ACC112 (cell line): ENCODE measurements around the gene NCOA7.
"Not testable (repeated sequence)": the region's sequence is repeated elsewhere in the genome, so short reads cannot be mapped to it uniquely, and the experiment has no call there.

Experiments
- H2AFZ ChIP-seq: fragments of 200-600 bp; sonication (generic); one replicate; pipeline ENCODE4 v1.6.0; 2017; ENCODE audit warnings: antibody characterized with exemption, low read length; ENCODE audit not compliant: unreplicated experiment
- H3K27ac ChIP-seq: fragments of 200-600 bp; sonication (generic); 2 replicates; pipeline ENCODE4 v1.5.1; 2014; ENCODE audit warnings: low read depth, mild to moderate bottlenecking, antibody characterized with exemption, low read length, moderate library complexity
- H3K27me3 ChIP-seq: fragments of 200-600 bp; sonication (generic); 2 replicates; pipeline ENCODE4 v1.6.1; 2014; ENCODE audit warnings: mild to moderate bottlenecking, antibody characterized with exemption, low read length, moderate library complexity, mixed read lengths; ENCODE audit not compliant: insufficient read depth
- H3K36me3 ChIP-seq: fragments of 200-600 bp; sonication (generic); 2 replicates; pipeline ENCODE4 v1.6.1; 2016; ENCODE audit warnings: mild to moderate bottlenecking, antibody characterized with exemption, low read length, moderate library complexity, mixed read lengths; ENCODE audit not compliant: insufficient read depth
- H3K4me1 ChIP-seq: fragments of 200-600 bp; sonication (generic); one replicate; pipeline ENCODE4 v1.6.1; 2016; ENCODE audit warnings: low read length, mixed read lengths; ENCODE audit not compliant: insufficient read depth, unreplicated experiment, control insufficient read depth
- H3K4me3 ChIP-seq: fragments of 200-600 bp; sonication (generic); 2 replicates; pipeline ENCODE4 v1.5.1; 2014; ENCODE audit warnings: mild to moderate bottlenecking, low read depth, low read length
- H3K79me2 ChIP-seq: fragments of 200-600 bp; sonication (generic); one replicate; pipeline ENCODE4 v1.6.0; 2016; ENCODE audit warnings: low read length; ENCODE audit not compliant: control insufficient read depth, unreplicated experiment, insufficient read depth

The NCOA7 gene

GRCh38 chr6:125839879-125840278 is 49.1 kb downstream of the NCOA7 start:
- H3K4me1 ChIP-seq = peaks cover 32% of the 10 kb centered on the region
- H3K79me2 ChIP-seq = peaks cover 25% of the 10 kb centered on the region

DNA sequence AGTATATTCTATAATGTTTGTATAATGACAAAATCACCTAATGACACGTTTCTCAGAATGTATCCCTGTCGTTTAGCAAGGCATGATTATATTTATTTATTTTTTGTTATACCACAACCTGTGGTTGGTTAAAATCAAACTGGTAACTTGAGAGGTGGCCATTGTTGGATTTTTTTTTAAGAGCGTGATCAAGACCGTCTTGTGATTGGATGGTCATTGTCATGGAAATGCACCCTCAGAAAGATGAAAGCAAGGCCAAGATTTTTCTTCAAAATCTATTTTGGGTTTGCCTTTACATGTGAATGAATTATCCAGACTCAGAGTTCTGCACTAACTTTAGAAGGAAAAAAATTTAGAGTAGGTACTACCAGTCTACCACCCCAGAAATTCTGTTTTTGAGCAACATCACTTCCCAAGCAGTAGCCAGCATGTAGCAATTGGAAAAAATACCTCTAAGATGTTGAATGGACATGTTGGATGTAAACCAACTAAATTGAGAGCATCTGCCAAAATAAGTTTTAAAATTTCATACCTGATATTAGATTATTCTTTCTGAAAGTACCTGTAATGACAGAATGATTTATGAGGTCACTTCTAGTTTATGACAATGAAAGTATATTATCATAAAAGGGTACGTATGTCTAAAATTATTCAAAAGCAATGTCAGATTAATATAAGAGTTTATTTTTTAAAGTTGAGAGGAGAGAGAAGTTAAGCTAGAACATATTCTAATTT is 50.8 kb downstream of the NCOA7 start:
- Histone ChIP-seq H2AFZ (no peak overlapping the region), H3K27me3 (no peaks in the 10 kb centered on the region), H3K4me1 (peaks cover 33% of the 10 kb centered on the region), H3K4me3 (no peak overlapping the region), H3K27ac (no peak overlapping the region), H3K79me2 (peaks cover 28% of the 10 kb centered on the region), H3K36me3 (no peaks in the 10 kb centered on the region)

More at GRCh38 chr6:125839879-125840278, 49.1 kb downstream of the NCOA7 start:
- Histone ChIP-seq H3K4me3 (no peak overlapping the region), H2AFZ (no peak overlapping the region), H3K36me3 (no peaks in the 10 kb centered on the region), H3K27me3 (no peaks in the 10 kb centered on the region), H3K27ac (no peak overlapping the region)

DNA sequence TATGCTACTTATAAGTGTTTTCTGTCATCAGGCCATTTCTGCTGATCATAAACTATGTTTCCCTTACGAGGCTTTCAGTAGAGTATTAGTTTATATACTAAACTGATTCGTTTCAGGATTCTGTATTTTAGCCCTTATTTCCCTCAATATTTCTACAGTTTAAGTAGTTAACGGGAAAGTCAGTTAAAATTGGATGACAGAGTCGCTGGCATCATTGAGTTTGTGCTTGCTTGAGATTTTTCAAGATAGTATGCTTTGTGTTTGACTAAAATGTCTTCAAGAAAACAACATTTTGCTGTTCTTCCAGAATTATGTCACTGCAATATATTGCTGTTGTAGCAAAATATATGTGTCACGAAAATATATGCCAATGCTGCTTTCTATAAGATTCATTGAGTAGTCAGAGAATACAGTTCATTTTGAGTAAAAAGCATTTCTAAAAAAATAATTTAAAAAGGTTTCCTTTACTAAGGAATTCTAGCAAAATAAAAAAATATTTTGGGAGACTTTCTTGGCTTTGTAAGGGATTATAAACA is 51.4 kb downstream of the NCOA7 start:
- no peaks in the 10 kb centered on the region for H3K27me3 ChIP-seq
- H3K27ac ChIP-seq = no peak overlapping the region
- no peak overlapping the region for H3K4me3 ChIP-seq
- peaks cover 31% of the 10 kb centered on the region for H3K79me2 ChIP-seq
- no peaks in the 10 kb centered on the region for H3K36me3 ChIP-seq
- no peak overlapping the region for H2AFZ ChIP-seq
- H3K4me1 ChIP-seq = peaks cover 33% of the 10 kb centered on the region

DNA sequence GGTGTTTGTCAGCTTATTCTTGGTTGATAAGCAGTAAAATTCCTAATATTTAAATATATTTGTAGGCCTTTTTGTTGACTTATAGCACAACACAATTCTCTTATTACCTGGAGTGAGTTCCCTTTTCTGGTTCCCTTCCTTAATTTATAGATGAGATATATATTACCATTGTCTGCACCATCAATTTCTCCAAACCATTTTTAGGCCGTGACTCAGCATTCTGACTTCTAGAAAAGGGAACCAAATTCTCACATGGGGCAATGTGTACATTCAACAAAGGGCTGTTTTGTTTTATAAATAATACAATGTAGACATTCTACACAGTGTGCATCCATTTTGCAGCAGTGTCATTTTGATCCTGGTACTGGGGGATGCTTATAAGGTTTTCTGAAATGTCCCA is 52.8 kb downstream of the NCOA7 start:
- H3K27ac ChIP-seq = no peak overlapping the region
- no peak overlapping the region for H2AFZ ChIP-seq
- H3K27me3 ChIP-seq = no peaks in the 10 kb centered on the region
- H3K4me1 ChIP-seq = peaks cover 33% of the 10 kb centered on the region
- no peak overlapping the region for H3K4me3 ChIP-seq
- H3K36me3 ChIP-seq = no peaks in the 10 kb centered on the region
- peaks cover 29% of the 10 kb centered on the region for H3K79me2 ChIP-seq

DNA sequence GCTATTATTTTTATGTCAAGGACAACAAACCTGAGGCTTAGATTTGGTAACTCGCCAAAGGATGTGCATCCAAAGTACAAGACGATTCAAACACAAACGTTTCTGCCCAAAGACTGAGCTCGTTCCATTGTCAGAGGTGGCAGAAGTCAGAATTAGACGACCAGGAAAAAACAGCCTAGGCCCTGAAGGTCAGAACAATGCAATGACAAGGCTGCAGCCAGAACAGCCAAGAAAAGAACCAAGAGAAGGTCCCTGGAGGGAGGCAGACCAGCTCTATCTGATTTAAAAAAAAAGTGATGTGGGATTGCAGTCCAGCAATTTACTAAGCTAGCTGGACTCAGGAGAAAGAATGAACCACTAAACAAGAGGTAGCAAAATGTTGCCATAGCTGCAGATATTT is 54.2 kb downstream of the NCOA7 start:
- H2AFZ ChIP-seq = no peak overlapping the region
- H3K79me2 ChIP-seq = peaks cover 29% of the 10 kb centered on the region
- H3K36me3 ChIP-seq = no peaks in the 10 kb centered on the region
- no peaks in the 10 kb centered on the region for H3K27me3 ChIP-seq
- H3K4me1 ChIP-seq = peaks cover 33% of the 10 kb centered on the region
- no peak overlapping the region for H3K27ac ChIP-seq
- H3K4me3 ChIP-seq = no peak overlapping the region

GRCh38 chr6:125846292-125847024 is 55.7 kb downstream of the NCOA7 start:
- H3K79me2 ChIP-seq = peaks cover 29% of the 10 kb centered on the region
- H3K27me3 ChIP-seq = no peaks in the 10 kb centered on the region
- H3K4me3 ChIP-seq = no peak overlapping the region
- no peak overlapping the region for H2AFZ ChIP-seq
- H3K36me3 ChIP-seq = 0 out of 2 replicates have a peak, but pooled peaks cover 2% of the 10 kb centered on the region
- no peak overlapping the region for H3K27ac ChIP-seq
- peaks cover 33% of the 10 kb centered on the region for H3K4me1 ChIP-seq

DNA sequence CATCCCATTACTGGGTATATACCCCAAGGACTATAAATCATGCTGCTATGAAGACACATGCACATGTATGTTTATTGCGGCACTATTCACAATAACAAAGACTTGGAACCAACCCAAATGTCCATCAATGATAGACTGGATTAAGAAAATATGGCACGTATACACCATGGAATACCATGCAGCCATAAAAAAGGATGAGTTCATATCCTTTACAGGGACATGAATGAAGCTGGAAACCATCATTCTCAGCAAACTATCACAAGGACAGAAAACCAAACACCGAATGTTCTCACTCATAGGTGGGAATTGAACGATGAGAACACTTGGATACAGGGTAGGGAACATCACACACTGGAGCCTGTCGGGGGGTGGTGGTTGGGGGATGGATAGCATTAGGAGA is 57.5 kb downstream of the NCOA7 start:
- peaks cover 34% of the 10 kb centered on the region for H3K79me2 ChIP-seq

DNA sequence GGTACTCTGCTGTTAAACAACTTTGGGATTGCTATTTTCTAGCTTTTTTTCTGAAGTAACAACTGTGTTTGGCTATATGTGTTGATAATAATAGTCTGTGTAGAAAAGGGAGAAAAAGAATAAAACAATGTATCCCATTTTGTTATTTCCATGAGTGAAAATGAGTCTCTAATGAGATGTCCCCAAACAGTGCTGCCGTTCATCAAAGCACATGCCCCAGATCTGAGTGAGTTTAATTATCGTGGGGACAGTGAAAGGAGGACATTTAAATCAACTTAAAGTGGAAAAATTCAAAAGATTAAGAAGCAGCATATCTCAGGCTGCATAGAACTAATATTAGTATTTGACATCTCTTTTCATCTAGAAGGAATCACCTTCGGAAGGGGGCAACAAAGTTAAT is 59.6 kb downstream of the NCOA7 start:
- H3K27ac ChIP-seq = no peak overlapping the region
- no peak overlapping the region for H3K4me3 ChIP-seq
- no peaks in the 10 kb centered on the region for H3K27me3 ChIP-seq
- H3K4me1 ChIP-seq = peaks cover 9% of the 10 kb centered on the region
- peaks cover 4% of the 10 kb centered on the region; the same call in 1 of the 2 replicates for H3K36me3 ChIP-seq
- peaks cover 26% of the 10 kb centered on the region for H3K79me2 ChIP-seq
- no peak overlapping the region for H2AFZ ChIP-seq

More for the DNA sequence above, 57.5 kb downstream of the NCOA7 start:
- H3K27me3 ChIP-seq, H3K4me3 ChIP-seq, H3K36me3 ChIP-seq, H2AFZ ChIP-seq, H3K27ac ChIP-seq: not testable (repeated sequence)
- H3K4me1 ChIP-seq = peaks cover 26% of the 10 kb centered on the region

- peaks cover 4% of the 10 kb centered on the region; the same call in 1 of the 2 replicates for H3K36me3 ChIP-seq
- no peak overlapping the region for H3K27ac ChIP-seq
- peaks cover 15% of the 10 kb centered on the region for H3K79me2 ChIP-seq
- H2AFZ ChIP-seq = no peak overlapping the region
- H3K4me1 ChIP-seq = peaks cover 4% of the 10 kb centered on the region
- no peaks in the 10 kb centered on the region for H3K27me3 ChIP-seq
- no peak overlapping the region for H3K4me3 ChIP-seq
These were observed 61.8 kb downstream of the NCOA7 start for GRCh38 chr6:125852587-125852986.

- Histone ChIP-seq H3K36me3 (peaks cover 4% of the 10 kb centered on the region; the same call in 1 of the 2 replicates), H2AFZ (no peak overlapping the region), H3K27ac (no peak overlapping the region), H3K4me1 (peaks cover 4% of the 10 kb centered on the region), H3K27me3 (no peaks in the 10 kb centered on the region), H3K79me2 (peaks cover 15% of the 10 kb centered on the region), H3K4me3 (no peak overlapping the region)
These were observed 62.4 kb downstream of the NCOA7 start for GRCh38 chr6:125853168-125853567.
